UCSD-AML1 (cell line): Measurements from ENCODE around the gene GALC.
A peak's percentile ranks its signal among the peaks of the same experiment; 100 is the strongest.

Experiments
- DNase-seq: peaks from one replicate; lab custom pipeline; 2025; ENCODE audit not compliant: unreplicated experiment; lab: John Stamatoyannopoulos, UW

The GALC gene

GRCh38 chr14:87888136-87888999, 104.6 kb downstream of the GALC start:
- DNase-seq, result peak; percentile 21

DNA sequence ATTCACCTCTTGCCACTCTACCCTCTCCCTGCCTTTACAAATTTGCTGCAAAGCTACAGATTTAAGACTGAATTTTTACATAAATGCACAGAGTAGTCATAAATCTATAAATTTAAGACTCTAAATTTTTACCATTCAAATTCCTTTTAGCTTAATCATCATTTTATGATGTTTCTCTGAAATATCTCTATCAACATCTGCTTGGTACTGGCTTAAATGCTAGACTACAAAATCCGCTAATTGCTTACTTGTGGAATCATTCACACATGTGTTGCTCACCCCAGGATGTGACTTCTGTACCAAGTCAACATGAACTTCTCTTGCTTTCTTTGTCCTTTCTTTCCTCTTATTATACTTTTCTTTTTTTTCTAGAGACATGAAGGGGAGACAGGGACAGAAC, 109.2 kb downstream of the GALC start:
- no peak for DNase-seq
